ENCODE measurements around the gene NXN.

NXN gene

DNA sequence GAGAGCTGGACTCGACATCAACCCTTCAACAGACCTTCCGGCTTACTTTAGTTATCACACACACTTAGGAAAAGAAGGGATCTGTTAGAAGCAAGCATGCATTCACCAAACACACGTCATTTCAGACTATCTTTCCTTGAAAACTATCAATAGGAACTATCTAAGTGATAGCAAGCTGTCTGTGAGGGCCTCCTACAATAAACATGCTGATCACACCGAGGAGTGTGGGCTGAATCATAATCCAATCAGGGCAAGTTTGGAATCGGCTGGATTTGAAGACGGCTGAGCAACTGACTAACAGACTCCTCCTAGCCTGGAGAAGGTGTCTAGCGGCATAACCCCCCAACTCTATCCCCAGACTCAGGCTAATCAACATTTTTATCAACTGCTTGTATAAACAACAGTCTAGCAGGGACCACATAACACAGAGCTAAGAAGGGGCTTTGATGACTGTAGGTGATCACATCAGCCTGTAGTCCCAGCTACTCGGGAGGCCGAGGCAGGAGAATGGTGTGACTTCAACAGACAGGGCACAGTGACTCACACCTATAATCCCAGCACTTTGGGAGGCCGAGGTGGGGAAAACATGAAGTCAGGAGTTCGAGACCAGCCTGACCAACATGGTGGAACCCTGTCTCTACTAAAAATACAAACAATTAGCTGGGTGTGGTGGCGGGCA lies 14.1 kb downstream of the NXN start:
- TF ChIP-seq, protein P1, sequence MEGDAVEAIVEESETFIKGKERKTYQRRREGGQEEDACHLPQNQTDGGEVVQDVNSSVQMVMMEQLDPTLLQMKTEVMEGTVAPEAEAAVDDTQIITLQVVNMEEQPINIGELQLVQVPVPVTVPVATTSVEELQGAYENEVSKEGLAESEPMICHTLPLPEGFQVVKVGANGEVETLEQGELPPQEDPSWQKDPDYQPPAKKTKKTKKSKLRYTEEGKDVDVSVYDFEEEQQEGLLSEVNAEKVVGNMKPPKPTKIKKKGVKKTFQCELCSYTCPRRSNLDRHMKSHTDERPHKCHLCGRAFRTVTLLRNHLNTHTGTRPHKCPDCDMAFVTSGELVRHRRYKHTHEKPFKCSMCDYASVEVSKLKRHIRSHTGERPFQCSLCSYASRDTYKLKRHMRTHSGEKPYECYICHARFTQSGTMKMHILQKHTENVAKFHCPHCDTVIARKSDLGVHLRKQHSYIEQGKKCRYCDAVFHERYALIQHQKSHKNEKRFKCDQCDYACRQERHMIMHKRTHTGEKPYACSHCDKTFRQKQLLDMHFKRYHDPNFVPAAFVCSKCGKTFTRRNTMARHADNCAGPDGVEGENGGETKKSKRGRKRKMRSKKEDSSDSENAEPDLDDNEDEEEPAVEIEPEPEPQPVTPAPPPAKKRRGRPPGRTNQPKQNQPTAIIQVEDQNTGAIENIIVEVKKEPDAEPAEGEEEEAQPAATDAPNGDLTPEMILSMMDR (IDR thresholded peaks at IDR 0.05; ENCODE audit: low read depth, low read length, poor library complexity, severe bottlenecking): no peak
- TF ChIP-seq EZH2phosphoT487 (IDR thresholded peaks at IDR 0.05; ENCODE audit: borderline replicate concordance, low read length): no peak
- H3K79me2 ChIP-seq (ENCODE audit: control insufficient read depth, low read length): no peaks in the 10 kb centered on the region
- no peak overlapping the region for H3K4me2 ChIP-seq (ENCODE audit: low read length)
- H4K20me1 ChIP-seq (ENCODE audit: control insufficient read depth, insufficient read depth, low read depth, low read length): no peaks in the 10 kb centered on the region
- H3K9me3 ChIP-seq (ENCODE audit: control insufficient read depth, insufficient read depth, low read length): no peaks in the 10 kb centered on the region
- H3F3A ChIP-seq (ENCODE audit: control insufficient read depth, insufficient read depth): no peaks in the 10 kb centered on the region
- H3K36me3 ChIP-seq (ENCODE audit: control insufficient read depth, low read length): no peaks in the 10 kb centered on the region
- no peaks in the 10 kb centered on the region for H3K4me1 ChIP-seq (ENCODE audit: control insufficient read depth, low read length)
- no peaks in the 10 kb centered on the region for H3K27me3 ChIP-seq (ENCODE audit: control insufficient read depth, low read length)
- no peak overlapping the region for H3K27ac ChIP-seq (ENCODE audit: low read depth, low read length)
- H3K9me2 ChIP-seq (replicated peaks; ENCODE audit: control insufficient read depth, low read length): no peaks in the 10 kb centered on the region
- H3K4me3 ChIP-seq (ENCODE audit: low read length): no peak overlapping the region

DNA sequence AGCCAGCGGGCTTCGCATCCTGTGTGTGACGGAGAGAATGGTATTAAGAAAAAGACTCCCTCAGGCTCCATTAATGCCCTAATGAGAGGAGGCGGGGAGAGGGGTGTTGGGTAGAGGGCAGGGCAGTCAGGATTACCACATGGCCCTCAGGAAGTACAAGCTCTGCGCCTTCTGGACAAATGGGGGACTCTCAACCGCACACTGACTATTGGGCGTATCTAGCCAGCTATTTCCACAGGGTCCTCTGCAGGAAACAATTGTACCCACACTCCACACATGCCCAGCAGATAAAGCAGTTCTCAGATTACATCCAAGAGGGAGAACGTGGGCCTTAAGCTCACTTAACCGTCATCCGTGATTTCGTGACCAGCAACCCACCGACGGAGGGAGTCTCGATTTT lies 14.7 kb downstream of the NXN start:
- Histone ChIP-seq H3K36me3 (ENCODE audit: control insufficient read depth, low read length) (no peaks in the 10 kb centered on the region), H3K4me1 (ENCODE audit: control insufficient read depth, low read length) (no peaks in the 10 kb centered on the region)

DNA sequence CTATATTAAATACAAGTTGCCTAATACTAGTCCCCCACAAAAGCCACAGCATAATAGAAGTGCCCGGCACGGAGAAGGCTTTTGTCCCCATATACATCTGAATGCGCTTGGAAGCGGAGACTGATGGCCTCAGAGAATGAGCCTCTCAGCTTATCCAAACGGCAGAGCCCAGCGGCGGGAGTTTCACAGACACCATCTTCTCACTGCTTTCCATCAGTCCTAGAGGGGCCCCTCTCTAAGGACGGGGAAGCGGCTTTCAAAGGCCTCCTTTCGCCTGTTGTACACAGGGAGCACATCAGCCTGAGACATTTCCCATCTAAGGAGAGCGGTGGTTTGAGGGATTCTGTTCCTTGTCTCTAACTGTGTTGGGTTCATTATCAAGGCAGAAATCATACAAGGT lies 16.9 kb downstream of the NXN start:
- Histone ChIP-seq H3K27ac (ENCODE audit: low read depth, low read length) (no peak overlapping the region), H3K4me3 (ENCODE audit: low read length) (no peak overlapping the region), H3K36me3 (ENCODE audit: control insufficient read depth, low read length) (no peaks in the 10 kb centered on the region), H3K4me2 (ENCODE audit: low read length) (no peak overlapping the region), H3K4me1 (ENCODE audit: control insufficient read depth, low read length) (no peaks in the 10 kb centered on the region), H3K9me3 (ENCODE audit: control insufficient read depth, insufficient read depth, low read length) (no peaks in the 10 kb centered on the region), H3K27me3 (ENCODE audit: control insufficient read depth, low read length) (no peaks in the 10 kb centered on the region), H3K79me2 (ENCODE audit: control insufficient read depth, low read length) (no peaks in the 10 kb centered on the region), H4K20me1 (ENCODE audit: control insufficient read depth, insufficient read depth, low read depth, low read length) (no peaks in the 10 kb centered on the region), H3K9me2 (replicated peaks; ENCODE audit: control insufficient read depth, low read length) (no peaks in the 10 kb centered on the region), H3F3A (ENCODE audit: control insufficient read depth, insufficient read depth) (no peaks in the 10 kb centered on the region)
- TF ChIP-seq, protein P1 (IDR thresholded peaks at IDR 0.05; ENCODE audit: low read depth, low read length, poor library complexity, severe bottlenecking): no peak
- TF ChIP-seq EZH2phosphoT487 (IDR thresholded peaks at IDR 0.05; ENCODE audit: borderline replicate concordance, low read length): no peak

More for the DNA sequence above, 14.7 kb downstream of the NXN start:
- Histone ChIP-seq H4K20me1 (ENCODE audit: control insufficient read depth, insufficient read depth, low read depth, low read length) (no peaks in the 10 kb centered on the region), H3K27me3 (ENCODE audit: control insufficient read depth, low read length) (no peaks in the 10 kb centered on the region), H3K27ac (ENCODE audit: low read depth, low read length) (no peak overlapping the region), H3K9me2 (replicated peaks; ENCODE audit: control insufficient read depth, low read length) (no peaks in the 10 kb centered on the region), H3F3A (ENCODE audit: control insufficient read depth, insufficient read depth) (no peaks in the 10 kb centered on the region), H3K4me3 (ENCODE audit: low read length) (no peak overlapping the region), H3K9me3 (ENCODE audit: control insufficient read depth, insufficient read depth, low read length) (no peaks in the 10 kb centered on the region), H3K79me2 (ENCODE audit: control insufficient read depth, low read length) (no peaks in the 10 kb centered on the region), H3K4me2 (ENCODE audit: low read length) (no peak overlapping the region)
- TF ChIP-seq, protein P1 (IDR thresholded peaks at IDR 0.05; ENCODE audit: low read depth, low read length, poor library complexity, severe bottlenecking): no peak
- TF ChIP-seq EZH2phosphoT487 (IDR thresholded peaks at IDR 0.05; ENCODE audit: borderline replicate concordance, low read length): no peak
